GM13976 (cell line): ENCODE data around the gene NCOR1.
A peak's percentile ranks its signal among the peaks of the same experiment; 100 is the strongest.
"Not testable (repeated sequence)": the region's sequence is repeated elsewhere in the genome, so short reads cannot be mapped to it uniquely, and the experiment has no call there.

ENCODE experiments used
- DNase-seq: peaks from one replicate; pipeline ENCODE4 v3.0.0; 2012; ENCODE audit warnings: low spot score
- in situ Hi-C: fragments of 300-500 bp; cut with MboI; formaldehyde crosslinking; loops from one replicate; pipeline ENCODE4 v1.12.0; 2022; ENCODE audit warnings: low sequenced_read_pairs, mixed read lengths, inconsistent platforms; ENCODE audit not compliant: unreplicated experiment
- TF ChIP-seq, protein P1 (sequence below): IDR thresholded peaks from 2 replicates; pipeline ENCODE4 v1.5.1; 2012; ENCODE audit warnings: borderline replicate concordance, mild to moderate bottlenecking; ENCODE audit not compliant: insufficient read depth; ENCODE audit errors: extremely low read depth, missing control alignments, control extremely low read depth

NCOR1 gene

DNA sequence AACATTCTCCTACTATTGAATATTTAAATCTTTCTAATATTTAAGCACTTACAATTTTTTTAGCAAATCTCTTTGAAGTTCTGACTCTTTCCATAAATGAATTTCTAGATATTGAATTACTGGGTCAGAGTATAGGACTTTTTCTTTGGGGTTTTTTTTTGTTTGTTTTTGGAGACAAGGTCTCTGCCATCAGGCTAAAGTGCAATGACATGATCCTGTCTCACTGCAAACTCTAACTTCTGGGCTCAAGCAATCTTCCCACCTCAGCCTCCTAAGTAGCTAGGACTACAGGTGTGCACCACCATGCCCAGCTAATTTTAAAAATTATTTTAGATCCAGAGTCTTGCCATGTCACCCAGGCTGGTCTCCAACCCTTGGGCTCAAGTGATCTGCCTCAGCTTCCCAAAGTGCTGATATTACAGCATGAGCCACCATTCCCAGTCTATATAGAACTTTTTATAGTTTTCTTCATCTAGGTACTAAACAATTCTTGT is 26.6 kb upstream of the NCOR1 start:
- DNase-seq = no peak
- TF ChIP-seq, protein P1, sequence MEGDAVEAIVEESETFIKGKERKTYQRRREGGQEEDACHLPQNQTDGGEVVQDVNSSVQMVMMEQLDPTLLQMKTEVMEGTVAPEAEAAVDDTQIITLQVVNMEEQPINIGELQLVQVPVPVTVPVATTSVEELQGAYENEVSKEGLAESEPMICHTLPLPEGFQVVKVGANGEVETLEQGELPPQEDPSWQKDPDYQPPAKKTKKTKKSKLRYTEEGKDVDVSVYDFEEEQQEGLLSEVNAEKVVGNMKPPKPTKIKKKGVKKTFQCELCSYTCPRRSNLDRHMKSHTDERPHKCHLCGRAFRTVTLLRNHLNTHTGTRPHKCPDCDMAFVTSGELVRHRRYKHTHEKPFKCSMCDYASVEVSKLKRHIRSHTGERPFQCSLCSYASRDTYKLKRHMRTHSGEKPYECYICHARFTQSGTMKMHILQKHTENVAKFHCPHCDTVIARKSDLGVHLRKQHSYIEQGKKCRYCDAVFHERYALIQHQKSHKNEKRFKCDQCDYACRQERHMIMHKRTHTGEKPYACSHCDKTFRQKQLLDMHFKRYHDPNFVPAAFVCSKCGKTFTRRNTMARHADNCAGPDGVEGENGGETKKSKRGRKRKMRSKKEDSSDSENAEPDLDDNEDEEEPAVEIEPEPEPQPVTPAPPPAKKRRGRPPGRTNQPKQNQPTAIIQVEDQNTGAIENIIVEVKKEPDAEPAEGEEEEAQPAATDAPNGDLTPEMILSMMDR = no peak
- in situ Hi-C loops = no loop called here

DNA sequence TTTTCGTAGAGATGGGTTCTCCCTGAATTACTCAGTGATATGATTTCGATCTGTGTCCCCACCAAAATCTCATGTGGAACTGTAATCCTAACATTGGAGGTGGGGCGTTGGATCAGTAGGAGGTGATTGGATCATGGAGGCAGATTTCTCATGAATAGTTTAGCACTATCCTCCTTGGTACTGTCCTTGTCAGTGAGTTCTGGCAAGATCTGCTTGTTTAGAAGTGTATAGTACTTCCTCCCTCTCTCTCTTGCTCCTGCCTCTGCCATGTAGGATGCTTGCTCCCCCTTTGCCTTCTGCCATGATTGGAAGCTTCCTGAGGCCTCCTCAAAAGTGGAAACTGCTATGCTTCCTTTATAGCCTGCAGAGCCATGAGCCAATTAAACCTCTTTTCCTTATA is 24.6 kb upstream of the NCOR1 start:
- in situ Hi-C loops = loop anchor here (10.0 kb wide), 1 partner anchor 55 kb away; no protein-coding TSS in a partner anchor
- TF ChIP-seq, protein P1 = no peak
- DNase-seq = no peak

DNA sequence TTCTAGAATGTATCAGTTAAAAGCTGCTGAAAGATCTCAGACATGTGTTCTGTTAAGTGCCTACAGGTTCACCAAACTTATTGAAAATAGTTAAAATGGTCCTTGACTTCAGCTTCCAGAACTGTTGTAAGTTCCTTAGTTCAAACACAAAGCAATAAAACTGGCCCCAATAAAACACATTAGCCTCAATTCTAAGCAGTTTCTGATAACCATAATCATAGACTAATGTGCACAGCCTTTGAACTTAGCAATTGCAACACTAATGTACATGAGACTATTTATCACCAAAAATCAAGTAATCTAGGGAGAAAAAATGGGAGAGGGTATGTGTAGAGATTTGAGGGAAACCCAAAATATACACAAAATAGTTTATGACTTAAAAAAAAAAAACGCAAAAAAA is 17.1 kb upstream of the NCOR1 start:
- DNase-seq = no peak
- in situ Hi-C loops = loop anchor here (10.0 kb wide), 1 partner anchor 62 kb away; no protein-coding TSS in a partner anchor
- TF ChIP-seq, protein P1 = no peak

DNA sequence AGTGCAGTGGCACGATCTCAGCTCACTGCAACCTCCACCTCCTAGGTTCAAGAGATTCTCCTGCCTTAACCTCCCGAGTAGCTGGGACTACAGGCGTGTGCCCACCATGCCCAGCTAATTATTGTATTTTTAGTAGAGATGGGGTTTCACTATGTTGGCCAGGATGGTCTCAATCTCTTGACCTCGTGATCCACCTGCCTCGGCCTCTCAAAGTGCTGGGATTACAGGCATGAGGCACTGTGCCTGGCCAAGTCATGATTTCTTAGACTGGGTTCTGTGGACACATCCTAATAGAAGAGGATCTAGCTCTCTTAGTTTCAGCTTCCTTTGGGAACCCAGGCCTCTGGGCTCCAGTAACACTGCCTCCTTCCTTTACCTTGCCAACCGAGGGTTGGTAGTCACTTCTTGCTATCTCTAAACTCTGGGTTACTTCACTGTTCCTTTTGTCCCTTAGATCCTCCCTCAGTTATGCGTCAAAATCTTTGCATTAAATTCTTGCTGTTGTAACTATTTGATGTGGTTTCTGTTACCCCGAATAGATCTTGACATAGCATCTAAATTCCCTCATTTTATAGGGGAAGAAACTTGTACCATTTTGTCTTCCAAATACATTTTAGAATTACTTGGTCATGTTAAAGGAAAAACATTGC is 14.7 kb upstream of the NCOR1 start:
- in situ Hi-C loops = loop anchor here (10.0 kb wide), 1 partner anchor 65 kb away; no protein-coding TSS in a partner anchor
- DNase-seq = not testable (repeated sequence)

DNA sequence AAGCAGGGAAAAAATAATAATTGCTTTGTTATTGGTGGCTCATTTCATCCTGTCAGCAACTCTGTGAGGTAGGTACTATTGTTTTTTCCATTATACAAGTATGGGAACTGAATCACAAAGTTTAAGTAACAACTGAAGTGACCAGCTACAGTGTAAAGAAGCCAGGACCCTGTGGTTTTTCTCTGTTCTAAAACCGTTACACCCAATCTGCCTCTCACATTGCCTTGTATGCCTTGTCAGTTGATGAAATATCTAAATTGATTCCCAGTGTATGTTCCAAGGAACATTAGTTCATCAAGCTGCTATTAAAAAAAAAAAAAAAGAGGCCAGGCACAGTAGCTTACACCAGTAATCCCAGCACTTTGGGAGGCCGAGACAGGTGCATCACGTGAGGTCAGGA is 7.1 kb upstream of the NCOR1 start:
- TF ChIP-seq, protein P1 = no peak
- in situ Hi-C loops = no loop called here
- no peak for DNase-seq

DNA sequence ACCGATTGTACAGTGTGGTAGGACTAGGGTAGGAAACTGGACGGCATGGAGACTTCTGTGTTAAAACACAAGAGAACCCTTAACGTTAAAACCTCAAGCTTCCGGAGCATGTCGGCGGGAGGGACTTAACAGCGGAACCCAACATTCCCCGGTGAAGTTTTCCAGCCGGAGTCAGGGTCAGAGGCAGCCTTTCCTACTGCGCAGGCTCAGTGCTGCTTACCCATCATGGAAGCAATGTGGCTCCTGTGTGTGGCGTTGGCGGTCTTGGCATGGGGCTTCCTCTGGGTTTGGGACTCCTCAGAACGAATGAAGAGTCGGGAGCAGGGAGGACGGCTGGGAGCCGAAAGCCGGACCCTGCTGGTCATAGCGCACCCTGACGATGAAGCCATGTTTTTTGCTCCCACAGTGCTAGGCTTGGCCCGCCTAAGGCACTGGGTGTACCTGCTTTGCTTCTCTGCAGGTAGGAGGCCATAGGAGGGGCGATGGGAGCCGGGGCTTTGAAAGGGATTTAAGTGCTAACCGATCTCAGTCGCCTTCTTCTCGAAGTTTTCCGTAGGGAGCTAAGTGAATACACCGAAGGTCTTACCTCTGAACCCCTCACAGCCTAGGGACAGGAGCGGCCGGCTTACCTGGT is 1.8 kb upstream of the NCOR1 start, which contains the start of gene PIGL:
PIGL (plus strand) TSS at position 209 of the 634 bp plus-strand sequence; CDS start at position 226, 17 bp downstream.
- TF ChIP-seq, protein P1 = no peak
- DNase-seq = peak; percentile 82
- in situ Hi-C loops = no loop called here

DNA sequence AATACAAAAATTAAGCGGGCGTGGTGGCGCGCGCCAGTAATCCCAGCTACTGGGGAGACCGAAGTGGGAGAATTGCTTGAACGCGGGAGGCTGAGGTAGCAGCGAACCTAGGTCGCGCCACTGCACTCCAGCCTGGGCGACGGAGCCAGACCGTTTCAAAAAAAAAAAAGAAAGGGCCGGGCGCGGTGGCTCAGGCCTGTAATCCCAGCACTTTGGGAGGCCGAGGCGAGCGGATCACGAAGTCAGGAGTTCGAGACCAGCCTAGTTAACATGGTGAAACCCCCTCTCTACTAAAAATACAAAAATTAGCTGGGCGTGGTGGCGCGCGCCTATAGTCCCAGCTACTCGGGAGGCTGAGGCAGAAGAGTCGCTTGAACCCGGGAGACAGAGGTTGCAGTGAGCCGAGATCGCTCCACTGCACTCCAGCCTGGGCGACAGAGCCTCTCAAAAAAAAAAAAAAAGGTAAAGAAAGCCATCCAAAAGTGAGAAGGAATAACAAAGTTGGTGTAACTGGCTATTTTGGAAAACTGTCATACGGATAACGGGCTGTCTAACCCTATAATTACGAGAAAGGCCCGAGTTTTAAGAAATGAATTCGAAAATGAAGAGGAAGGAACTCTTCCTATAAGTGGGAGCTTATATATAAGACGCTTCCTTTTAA is 1.1 kb upstream of the NCOR1 start:
- in situ Hi-C loops, DNase-seq: not testable (repeated sequence)
